NCI-H82 treated with DMSO at 0.1 percent for 48 hours (cell line): ENCODE measurements around the gene PIK3R5.

Experiments
- DNase-seq: peaks from one replicate; lab custom pipeline; 2025; ENCODE audit not compliant: unreplicated experiment; lab: John Stamatoyannopoulos, UW

The PIK3R5 gene

GRCh38 chr17:8836821-8837562 lies 128.5 kb downstream of the PIK3R5 start:
- DNase-seq, result no peak

DNA sequence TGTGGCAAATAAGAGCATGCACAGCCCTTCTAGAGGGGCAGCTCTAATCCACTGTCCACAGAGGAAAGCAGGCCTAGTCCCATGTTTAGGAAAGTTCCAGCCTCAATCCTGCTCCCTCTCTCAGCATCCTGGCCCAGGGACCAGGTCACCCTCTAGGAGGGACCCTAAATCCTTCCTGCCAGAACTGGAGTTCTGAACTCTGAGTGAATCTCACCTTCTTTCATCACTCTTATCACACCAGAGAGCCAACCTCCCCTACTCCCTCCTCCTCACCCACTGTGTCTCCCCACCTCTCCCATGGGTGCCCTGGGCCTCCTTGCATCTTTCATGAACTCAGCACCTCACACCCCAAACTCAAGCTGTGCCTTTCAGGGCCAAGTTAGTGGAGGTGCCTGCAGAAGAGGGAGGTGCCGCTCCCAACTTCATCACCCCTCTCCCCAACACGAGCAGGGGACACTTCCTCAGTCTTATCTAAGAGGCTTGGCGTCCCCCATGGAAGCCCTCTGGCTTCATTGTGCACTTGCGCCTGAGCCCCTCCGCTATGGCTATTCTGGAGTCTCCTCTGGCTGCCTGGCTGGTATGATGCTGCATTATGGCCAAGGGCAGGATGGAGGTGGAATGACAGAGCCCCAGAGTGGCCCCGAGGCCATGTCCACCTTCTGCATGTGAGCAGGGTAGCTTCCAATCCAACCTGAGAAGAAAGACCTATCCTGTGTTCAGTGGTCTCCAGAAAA lies 129.7 kb downstream of the PIK3R5 start:
- no peak for DNase-seq

GRCh38 chr17:8835106-8835505 lies 130.4 kb downstream of the PIK3R5 start:
- DNase-seq, result no peak

GRCh38 chr17:8832711-8833352 lies 132.7 kb downstream of the PIK3R5 start:
- peak; percentile 44 for DNase-seq

- DNase-seq, result no peak
Observed at GRCh38 chr17:8831234-8831849, 134.2 kb downstream of the PIK3R5 start.

DNA sequence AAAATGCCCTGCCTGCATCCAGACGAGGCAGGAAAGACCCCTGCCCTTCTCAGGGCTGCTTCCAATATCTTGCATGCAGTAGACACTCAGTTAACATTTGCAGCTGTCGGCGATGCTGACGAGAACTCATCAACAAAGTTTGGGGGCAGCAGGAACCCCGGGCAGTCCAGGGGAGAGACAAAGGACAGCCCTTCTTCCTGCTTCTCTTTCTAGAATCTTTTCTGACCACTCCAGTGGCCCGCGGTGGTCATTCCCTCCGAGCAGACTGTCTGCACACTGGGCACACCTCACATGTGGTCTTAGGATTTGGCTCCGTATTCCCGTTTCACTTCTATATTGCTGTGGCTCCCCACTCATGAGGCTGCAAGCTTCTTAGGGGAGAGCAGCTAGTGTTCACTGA lies 135.4 kb downstream of the PIK3R5 start:
- no peak for DNase-seq

DNA sequence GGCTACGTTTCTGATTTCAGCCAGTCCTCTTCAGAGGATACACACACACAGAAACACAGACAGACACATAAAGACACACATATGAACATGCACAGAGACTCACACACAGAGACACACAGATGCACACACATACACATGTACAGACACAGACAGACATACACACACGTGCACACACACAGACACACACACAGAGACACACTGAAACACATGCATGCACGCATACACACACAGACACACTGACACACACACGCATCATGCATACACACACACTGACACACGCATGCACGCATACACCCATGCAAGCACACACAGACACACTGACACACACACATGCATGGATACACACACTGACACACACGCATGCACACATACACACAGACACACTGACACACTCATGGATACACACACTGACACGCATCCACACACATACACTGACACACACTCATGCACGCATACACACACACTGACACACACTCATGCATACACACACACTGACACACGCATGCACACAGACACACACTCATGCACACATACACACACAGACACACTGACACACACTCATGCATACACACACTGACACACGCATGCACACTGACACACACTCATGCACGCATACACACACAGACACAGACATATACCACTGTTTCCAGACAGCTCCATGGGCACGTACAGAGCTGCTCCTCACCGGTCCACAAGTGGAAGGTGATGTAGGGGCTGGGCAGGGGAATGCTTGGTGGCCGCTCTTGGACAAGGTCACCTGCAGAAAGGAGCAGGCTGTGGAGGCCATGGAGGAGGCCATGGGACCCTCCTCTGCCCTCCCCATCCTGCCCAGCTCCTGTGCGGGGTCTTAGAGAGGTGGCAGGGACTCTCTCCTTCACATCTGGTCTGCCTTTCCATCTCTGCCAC lies 136.2 kb downstream of the PIK3R5 start:
- DNase-seq, result no peak
